Measurements from ENCODE around the gene MAN2A2. TPM values are rescaled to one million over a fixed set of nuclear protein-coding genes. Genes with fewer than 3 reads are reported as not detected.

The MAN2A2 gene
- total and polyA plus RNA-seq, 2 of the 8 experiments (the other 6 are each of a cell fraction or from before 2014, with no cell fraction given), result 23.1 to 29.7 TPM

GRCh38 chr15:90939756-90940155 lies 36.7 kb downstream of the MAN2A2 start:
- H2BK15ac ChIP-seq (ENCODE audit: low read length), result no peak overlapping the region
- H3K79me2 ChIP-seq (ENCODE audit: control insufficient read depth in 1 of 2, insufficient read depth in 2 of 2, low read length in 2 of 2), result no peaks in the 10 kb centered on the region
- DNase-seq (ENCODE audit: low read depth in 1 of 2, low spot score in 2 of 2) (no peak), FAIRE-seq (no peak)
- no peak overlapping the region for H3K23ac ChIP-seq (ENCODE audit: insufficient read length)
- TF ChIP-seq, protein P1, sequence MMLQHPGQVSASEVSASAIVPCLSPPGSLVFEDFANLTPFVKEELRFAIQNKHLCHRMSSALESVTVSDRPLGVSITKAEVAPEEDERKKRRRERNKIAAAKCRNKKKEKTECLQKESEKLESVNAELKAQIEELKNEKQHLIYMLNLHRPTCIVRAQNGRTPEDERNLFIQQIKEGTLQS (IDR thresholded peaks at IDR 0.05; ENCODE audit: insufficient read depth, low read depth, low read length), result no peak
- no peak for TF ChIP-seq SIN3A (conservative IDR thresholded peaks at IDR 0.05 in 1 of 2, IDR thresholded peaks at IDR 0.05 in 1 of 2; ENCODE audit: low read depth in 1 of 2, low read length in 2 of 2)
- no peak for TF ChIP-seq CTBP2 (IDR thresholded peaks at IDR 0.05; ENCODE audit: borderline replicate concordance, insufficient read depth, insufficient read length, low read length)
- TF ChIP-seq HDAC6 (IDR thresholded peaks at IDR 0.05; ENCODE audit: low read depth, low read length), result no peak
- TF ChIP-seq FOSL1 (IDR thresholded peaks at IDR 0.05; ENCODE audit: insufficient read depth, low read depth, low read length), result no peak
- no peak for TF ChIP-seq MAX (IDR thresholded peaks at IDR 0.05)
- TF ChIP-seq, protein P2, sequence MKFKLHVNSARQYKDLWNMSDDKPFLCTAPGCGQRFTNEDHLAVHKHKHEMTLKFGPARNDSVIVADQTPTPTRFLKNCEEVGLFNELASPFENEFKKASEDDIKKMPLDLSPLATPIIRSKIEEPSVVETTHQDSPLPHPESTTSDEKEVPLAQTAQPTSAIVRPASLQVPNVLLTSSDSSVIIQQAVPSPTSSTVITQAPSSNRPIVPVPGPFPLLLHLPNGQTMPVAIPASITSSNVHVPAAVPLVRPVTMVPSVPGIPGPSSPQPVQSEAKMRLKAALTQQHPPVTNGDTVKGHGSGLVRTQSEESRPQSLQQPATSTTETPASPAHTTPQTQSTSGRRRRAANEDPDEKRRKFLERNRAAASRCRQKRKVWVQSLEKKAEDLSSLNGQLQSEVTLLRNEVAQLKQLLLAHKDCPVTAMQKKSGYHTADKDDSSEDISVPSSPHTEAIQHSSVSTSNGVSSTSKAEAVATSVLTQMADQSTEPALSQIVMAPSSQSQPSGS (IDR thresholded peaks at IDR 0.05; ENCODE audit: low read length), result no peak
- H4K5ac ChIP-seq (ENCODE audit: insufficient read length, low read depth, low read length), result no peak overlapping the region
- H4K20me1 ChIP-seq (replicated peaks in 1 of 2; ENCODE audit: control insufficient read depth in 1 of 2, insufficient read depth in 2 of 2, low read length in 2 of 2), result peaks cover 4 to 6% of the 10 kb centered on the region in 2 experiments
- no peak overlapping the region for H2AFZ ChIP-seq (ENCODE audit: low read length)
- H2BK5ac ChIP-seq (ENCODE audit: low read depth, low read length), result no peak overlapping the region
- no peak overlapping the region for H3K4ac ChIP-seq (replicated peaks; ENCODE audit: insufficient read length, low read depth, low read length)
- 85% methylated on average over 6 of the region's 7 CpGs; no CpG with 5 or more reads in 1 of the 2 experiments for WGBS, 2 experiments (ENCODE audit: extremely low coverage in 1 of 2, insufficient coverage in 1 of 2, insufficient read length in 1 of 2, insufficient replicate concordance in 2 of 2, low coverage in 1 of 2, low lambda C conversion rate in 2 of 2, missing lambda C conversion rate in 1 of 2)
- H2AK5ac ChIP-seq (ENCODE audit: low read depth, low read length), result no peak overlapping the region
- H3K23me2 ChIP-seq (ENCODE audit: low read depth, low read length), result peaks cover 7% of the 10 kb centered on the region; the same call in 1 of the 2 replicates
- no peak overlapping the region for H4K91ac ChIP-seq (replicated peaks; ENCODE audit: insufficient read length, low read length)
- no peak overlapping the region for H3K18ac ChIP-seq (ENCODE audit: extremely low read depth, low read length)
- H3K79me1 ChIP-seq (ENCODE audit: low read depth, low read length), result no peaks in the 10 kb centered on the region
- no peak overlapping the region for H3K27ac ChIP-seq (ENCODE audit: low read depth, low read length)
- no peak overlapping the region for H3K4me3 ChIP-seq (ENCODE audit: extremely low read depth in 1 of 4, insufficient read depth in 2 of 4, low read depth in 3 of 4, low read length in 4 of 4)
- no peak overlapping the region for H2BK12ac ChIP-seq (ENCODE audit: low read depth, low read length)
- H2BK120ac ChIP-seq (replicated peaks; ENCODE audit: low read depth, low read length), result no peak overlapping the region
- no peak overlapping the region for H3K9ac ChIP-seq (replicated peaks in 1 of 4; ENCODE audit: extremely low read depth in 1 of 4, low read depth in 3 of 4, low read length in 3 of 4)
- ChIA-PET CTCF (ENCODE audit: partially characterized antibody) (interaction anchor here (0.8 to 20.7 kb wide), 6 partner anchors 9 to 37 kb away, joined by 3 to 306 read pairs (median 3); partner anchors contain the start of genes MAN2A2 and RCCD1), POLR2A (ENCODE audit: partially characterized antibody) (interaction anchor here (1.3 kb wide), 1 partner anchor 10 kb away, joined by 3 read pairs; no protein-coding TSS in a partner anchor)
- no peaks in the 10 kb centered on the region for H3K9me3 ChIP-seq (ENCODE audit: insufficient read depth in 2 of 2, low read depth in 1 of 2, low read length in 1 of 2)
- no peak overlapping the region for H3K14ac ChIP-seq (ENCODE audit: insufficient read length)
- H3K4me1 ChIP-seq (replicated peaks in 1 of 4; ENCODE audit: control insufficient read depth in 3 of 4, insufficient read depth in 4 of 4, low read length in 3 of 4), result peaks cover 0 to 7% (median 6%) of the 10 kb centered on the region in 4 experiments; a peak in 6 of 7 replicates
- no peak overlapping the region for H2BK20ac ChIP-seq (ENCODE audit: low read length)
- H3K36me3 ChIP-seq (ENCODE audit: control insufficient read depth in 2 of 4, insufficient read depth in 4 of 4, low read length in 3 of 4), result peaks cover 11 to 57% (median 32%) of the 10 kb centered on the region in 4 experiments; a peak in 7 of 8 replicates
- no peaks in the 10 kb centered on the region for H3K27me3 ChIP-seq (replicated peaks in 1 of 4; ENCODE audit: control insufficient read depth in 3 of 4, extremely low read depth in 1 of 4, insufficient read depth in 3 of 4, low read length in 3 of 4)
- no peak overlapping the region for H4K8ac ChIP-seq (ENCODE audit: extremely low read depth, insufficient read depth, low read length)
- H3K4me2 ChIP-seq (ENCODE audit: insufficient read depth in 1 of 2, low read depth in 2 of 2, low read length in 2 of 2), result no peak overlapping the region
- H3K56ac ChIP-seq (replicated peaks; ENCODE audit: insufficient read length, low read depth, low read length), result no peak overlapping the region
